ENCODE measurements around the gene SLC35B2. TPM values are rescaled to one million over a fixed set of nuclear protein-coding genes. Genes with fewer than 3 reads are reported as not detected.
A peak's percentile ranks its signal among the peaks of the same experiment; 100 is the strongest.

SLC35B2 gene
- total RNA-seq, 1 donor from 2014 or later, result 33.9 TPM

DNA sequence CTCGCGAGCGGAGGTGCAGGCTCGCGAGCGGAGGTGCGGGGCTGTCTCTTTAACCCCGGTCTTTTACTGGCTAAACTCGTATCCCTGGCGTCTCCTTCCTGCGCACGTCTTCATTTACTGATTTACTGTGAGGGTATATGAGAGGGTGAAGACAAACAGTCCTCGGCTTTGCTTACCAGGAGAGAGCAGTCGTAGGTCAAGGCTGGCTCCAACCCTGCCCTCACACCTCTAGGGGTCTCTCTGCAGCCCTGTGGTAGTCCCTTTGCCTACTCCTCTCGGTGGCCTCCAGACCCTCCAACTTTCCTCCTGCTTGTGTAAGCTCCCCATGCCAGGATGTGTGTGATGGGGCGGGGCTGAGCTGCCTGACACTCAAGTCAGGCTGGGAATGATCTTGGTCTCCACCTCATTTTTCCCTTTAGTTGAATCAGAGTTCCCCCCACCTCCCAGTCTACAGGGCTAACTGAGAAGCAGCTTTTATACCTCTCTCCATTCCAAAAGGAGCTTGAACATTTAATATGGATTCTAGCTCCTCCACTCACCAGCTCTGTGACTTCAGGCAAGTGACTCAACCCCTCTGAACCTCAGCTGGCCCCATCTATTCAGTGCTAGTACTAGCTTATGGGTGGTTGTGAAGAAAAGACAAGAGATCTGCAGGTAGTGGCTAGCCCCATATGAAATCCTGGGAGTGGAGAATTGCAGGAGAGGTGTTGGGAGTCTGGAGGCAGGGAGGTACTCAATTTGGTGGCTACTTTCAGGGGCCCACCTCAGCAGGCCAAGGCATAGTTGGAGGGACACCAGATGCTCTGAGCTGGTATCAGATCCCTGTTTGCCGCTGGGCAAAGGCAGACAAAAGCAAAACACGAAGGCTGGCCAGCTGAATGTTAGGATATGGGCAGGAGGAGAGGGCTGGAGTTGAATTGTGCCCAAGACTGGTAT is 33.0 kb downstream of the SLC35B2 start:
- no peaks in the 10 kb centered on the region for H3K27me3 ChIP-seq
- TF ChIP-seq EZH2phosphoT487 (IDR thresholded peaks at IDR 0.05) (no peak), EZH2 (IDR thresholded peaks at IDR 0.05) (no peak)
- TF ChIP-seq, protein P1, sequence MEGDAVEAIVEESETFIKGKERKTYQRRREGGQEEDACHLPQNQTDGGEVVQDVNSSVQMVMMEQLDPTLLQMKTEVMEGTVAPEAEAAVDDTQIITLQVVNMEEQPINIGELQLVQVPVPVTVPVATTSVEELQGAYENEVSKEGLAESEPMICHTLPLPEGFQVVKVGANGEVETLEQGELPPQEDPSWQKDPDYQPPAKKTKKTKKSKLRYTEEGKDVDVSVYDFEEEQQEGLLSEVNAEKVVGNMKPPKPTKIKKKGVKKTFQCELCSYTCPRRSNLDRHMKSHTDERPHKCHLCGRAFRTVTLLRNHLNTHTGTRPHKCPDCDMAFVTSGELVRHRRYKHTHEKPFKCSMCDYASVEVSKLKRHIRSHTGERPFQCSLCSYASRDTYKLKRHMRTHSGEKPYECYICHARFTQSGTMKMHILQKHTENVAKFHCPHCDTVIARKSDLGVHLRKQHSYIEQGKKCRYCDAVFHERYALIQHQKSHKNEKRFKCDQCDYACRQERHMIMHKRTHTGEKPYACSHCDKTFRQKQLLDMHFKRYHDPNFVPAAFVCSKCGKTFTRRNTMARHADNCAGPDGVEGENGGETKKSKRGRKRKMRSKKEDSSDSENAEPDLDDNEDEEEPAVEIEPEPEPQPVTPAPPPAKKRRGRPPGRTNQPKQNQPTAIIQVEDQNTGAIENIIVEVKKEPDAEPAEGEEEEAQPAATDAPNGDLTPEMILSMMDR (IDR thresholded peaks at IDR 0.05), result no peak
- peaks cover 53% of the 10 kb centered on the region for H3K4me1 ChIP-seq
- peaks cover 49% of the 10 kb centered on the region for H3F3A ChIP-seq (ENCODE audit: low read depth)
- no peaks in the 10 kb centered on the region for H3K9me3 ChIP-seq (ENCODE audit: low read depth)
- peaks cover 31% of the 10 kb centered on the region for H3K79me2 ChIP-seq (ENCODE audit: low read depth)
- peak overlapping the region; percentile 86 for H3K4me2 ChIP-seq
- H3K36me3 Mint-ChIP-seq, result peaks cover 3% of the 10 kb centered on the region
- no peaks in the 10 kb centered on the region for H3K36me3 ChIP-seq
- H4K20me1 ChIP-seq (ENCODE audit: low read depth), result peaks cover 41% of the 10 kb centered on the region
- no peak overlapping the region for H2AFZ ChIP-seq (replicated peaks)
- no peak overlapping the region for H3K9ac ChIP-seq
- DNase-seq (ENCODE audit: low spot score), result no peak
- H3K27ac Mint-ChIP-seq, result peak overlapping the region; percentile 34
- no peaks in the 10 kb centered on the region for H3K27me3 Mint-ChIP-seq (ENCODE audit: insufficient read depth, low read depth)
- H3K4me3 Mint-ChIP-seq, result peak overlapping the region; percentile 92
- H3K9me3 Mint-ChIP-seq, result no peaks in the 10 kb centered on the region
- H3K27ac ChIP-seq, result no peak overlapping the region
- H3K4me3 ChIP-seq, result peak overlapping the region; percentile 57
- peaks cover 55% of the 10 kb centered on the region for H3K4me1 Mint-ChIP-seq

DNA sequence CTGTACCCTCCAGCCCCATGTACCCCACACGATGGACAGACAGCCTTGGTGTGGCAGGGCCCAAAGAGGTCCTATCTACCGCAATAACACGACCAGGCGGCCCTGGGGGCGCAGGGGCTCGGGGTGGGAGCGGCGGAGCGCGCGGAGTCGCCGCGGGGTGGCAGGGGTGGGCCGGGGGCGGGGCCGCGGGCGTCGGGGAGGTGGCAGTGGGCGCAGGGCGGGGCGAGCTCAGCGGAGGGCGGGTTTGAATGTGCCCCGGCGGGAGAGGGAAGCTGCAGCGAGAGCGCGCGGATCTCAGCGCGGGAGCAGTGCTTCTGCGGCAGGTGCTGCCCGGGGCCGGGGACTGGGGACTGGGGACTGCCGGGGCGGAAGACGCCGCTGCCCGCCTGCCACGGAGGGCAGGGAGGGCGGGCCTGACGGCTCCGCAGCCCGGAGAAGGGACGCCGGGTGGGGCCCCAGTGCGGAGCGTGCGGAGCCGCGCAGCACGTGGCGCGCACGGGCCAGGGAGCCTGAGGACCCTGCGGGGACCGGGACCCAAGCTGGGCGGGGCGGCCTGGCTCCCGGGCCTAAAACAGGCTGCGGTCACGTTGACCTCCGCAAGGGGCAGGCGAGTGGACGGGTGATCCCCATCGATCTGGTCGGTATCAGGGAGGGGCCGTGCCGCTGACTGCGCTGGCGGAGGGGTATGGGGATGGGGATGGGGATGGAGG is 33.9 kb downstream of the SLC35B2 start, which contains the start of gene SLC29A1:
SLC29A1 (plus strand) TSS at position 277 of the 710 bp plus-strand sequence. CDS start 3,719 bp downstream, outside the sequence.
- Histone ChIP-seq H3K4me1 (peaks cover 56% of the 10 kb centered on the region), H3K9ac (no peak within 1 kb of the TSS), H3K27me3 (peaks cover 3% of the 10 kb centered on the region), H3K9me3 (ENCODE audit: low read depth) (no peaks in the 10 kb centered on the region), H3F3A (ENCODE audit: low read depth) (peaks cover 57% of the 10 kb centered on the region), H3K4me2 (peak within 1 kb of the TSS; percentile 86), H3K79me2 (ENCODE audit: low read depth) (peaks cover 31% of the 10 kb centered on the region), H3K36me3 (no peaks in the 10 kb centered on the region), H3K4me3 (peak within 1 kb of the TSS; percentile 57), H2AFZ (replicated peaks) (peak within 1 kb of the TSS; percentile 64), H4K20me1 (ENCODE audit: low read depth) (peaks cover 41% of the 10 kb centered on the region), H3K27ac (no peak within 1 kb of the TSS)
- H3K36me3 Mint-ChIP-seq, result peaks cover 3% of the 10 kb centered on the region
- H3K27me3 Mint-ChIP-seq (ENCODE audit: insufficient read depth, low read depth), result peaks cover 4% of the 10 kb centered on the region
- no peaks in the 10 kb centered on the region for H3K9me3 Mint-ChIP-seq
- H3K4me3 Mint-ChIP-seq, result peak within 1 kb of the TSS; percentile 92
- H3K27ac Mint-ChIP-seq, result peak within 1 kb of the TSS; percentile 34
- H3K4me1 Mint-ChIP-seq, result peaks cover 59% of the 10 kb centered on the region
- DNase-seq (ENCODE audit: low spot score), result peak; percentile 89
- no peak for TF ChIP-seq EZH2phosphoT487 (IDR thresholded peaks at IDR 0.05)
- TF ChIP-seq, protein P1 (IDR thresholded peaks at IDR 0.05), result peak; percentile 47
- no peak for TF ChIP-seq EZH2 (IDR thresholded peaks at IDR 0.05)

DNA sequence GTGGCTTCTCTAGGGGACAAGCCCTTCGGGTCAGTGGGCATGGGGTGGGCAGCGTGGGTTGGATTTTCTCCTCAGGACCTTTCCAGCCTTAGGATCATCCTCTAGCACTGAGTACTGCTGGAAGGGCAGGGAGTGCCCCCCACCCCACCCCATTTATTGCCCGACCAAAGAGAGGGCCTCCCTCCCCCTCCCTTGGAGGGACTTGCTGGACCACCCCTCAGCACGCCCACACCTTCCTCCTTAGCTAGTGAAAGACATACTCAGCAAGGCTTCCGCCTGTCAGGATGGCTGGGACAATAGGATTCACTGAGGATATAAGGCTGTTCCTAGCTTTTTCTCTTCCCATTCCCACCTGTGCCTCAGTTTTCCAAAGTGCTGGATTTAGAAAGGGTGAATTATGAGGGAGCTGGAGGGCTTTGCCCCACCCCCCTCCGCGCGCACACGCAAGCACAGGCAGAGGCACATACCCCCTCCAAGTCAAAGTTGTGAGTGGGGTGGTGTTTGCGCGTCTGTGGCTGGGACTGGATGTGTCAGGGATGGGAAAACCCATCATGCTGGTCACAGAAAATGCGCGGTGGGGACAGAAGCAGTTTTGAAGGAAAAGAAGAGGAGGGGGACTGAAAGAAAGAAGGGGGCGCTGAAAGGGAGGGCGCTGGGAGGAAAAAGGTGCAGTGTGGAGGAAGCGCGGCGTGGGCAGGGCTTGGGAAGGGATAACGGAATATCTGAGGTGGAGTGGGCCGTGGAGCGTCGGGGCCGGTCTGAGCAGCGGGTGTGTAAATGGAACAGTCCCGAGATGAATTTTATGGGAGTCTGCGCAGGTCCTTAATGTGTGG is 34.6 kb downstream of the SLC35B2 start:
- Mint-ChIP-seq H3K36me3 (peaks cover 3% of the 10 kb centered on the region), H3K9me3 (no peaks in the 10 kb centered on the region), H3K4me3 (peak overlapping the region; percentile 85), H3K4me1 (peaks cover 65% of the 10 kb centered on the region), H3K27me3 (ENCODE audit: insufficient read depth, low read depth) (peaks cover 6% of the 10 kb centered on the region), H3K27ac (peak overlapping the region; percentile 29)
- TF ChIP-seq EZH2phosphoT487 (IDR thresholded peaks at IDR 0.05) (no peak), EZH2 (IDR thresholded peaks at IDR 0.05) (no peak)
- TF ChIP-seq, protein P1 (IDR thresholded peaks at IDR 0.05), result no peak
- peak overlapping the region; percentile 57 for H3K4me3 ChIP-seq
- H3K36me3 ChIP-seq, result no peaks in the 10 kb centered on the region
- peaks cover 10% of the 10 kb centered on the region for H3K27me3 ChIP-seq
- H3K4me2 ChIP-seq, result peak overlapping the region; percentile 86
- H3K4me1 ChIP-seq, result peaks cover 63% of the 10 kb centered on the region
- H4K20me1 ChIP-seq (ENCODE audit: low read depth), result peaks cover 39% of the 10 kb centered on the region
- no peak overlapping the region for H3K27ac ChIP-seq
- H3F3A ChIP-seq (ENCODE audit: low read depth), result peaks cover 64% of the 10 kb centered on the region
- peak; percentile 65 for DNase-seq (ENCODE audit: low spot score)
- H3K79me2 ChIP-seq (ENCODE audit: low read depth), result peaks cover 30% of the 10 kb centered on the region
- H2AFZ ChIP-seq (replicated peaks), result peak overlapping the region; percentile 64
- H3K9ac ChIP-seq, result no peak overlapping the region
- no peaks in the 10 kb centered on the region for H3K9me3 ChIP-seq (ENCODE audit: low read depth)

All from neural progenitor cell (in vitro differentiated cells).